HepG2 (cell line): ENCODE measurements around the gene MGMT. TPM values are rescaled to one million over a fixed set of nuclear protein-coding genes. Genes with fewer than 3 reads are reported as not detected.

Source experiments
- ATAC-seq: fragments of 200-7000 bp; cut with Tn5 transposase; 3 replicates; pipeline ENCODE4 v1.9.1; 2020; ENCODE audit warnings: mild to moderate bottlenecking, moderate library complexity
- BruUV-seq: library from RNA; stranded (reverse); fragments of 400-500 nt; replicated peaks from 2 replicates; lab custom pipeline; 2021; lab: Mats Ljungman, UMichigan
- CTCF ChIA-PET: fragments of 300-600 bp; formaldehyde crosslinking; extraction: SDS; loops from one replicate; lab custom pipeline; 2021; ENCODE audit warnings: low total read pairs, inconsistent platforms, low intra/inter-chr PET ratio; lab: Yijun Ruan, JAX
- POLR2A ChIA-PET: fragments of 350-600 bp; sonication (Branson Sonifier 250); formaldehyde crosslinking; loops from one replicate; lab custom pipeline; 2020; ENCODE audit warnings: antibody characterized with exemption, inconsistent platforms; lab: Yijun Ruan, JAX
- DNase-seq: peaks from one replicate; pipeline ENCODE4 v3.0.0-alpha.2; 2015; ENCODE audit warnings: low spot score
- FAIRE-seq: peaks from 3 replicates; lab custom pipeline; 2011; peaks lifted over from hg19 to GRCh38; lab: Jason Lieb, UNC
- H2AFZ ChIP-seq: one replicate; pipeline ENCODE4 v1.6.1; 2011; ENCODE audit warnings: low read length, inconsistent platforms
- H3K27ac ChIP-seq: fragments of 300-600 bp; 3 replicates; pipeline ENCODE4 v1.8.0; 2011; ENCODE audit warnings: mixed run types, mild to moderate bottlenecking, mixed read lengths, low read length, inconsistent platforms; ENCODE audit not compliant: insufficient read depth; ENCODE audit errors: extremely low read length
- H3K27me3 ChIP-seq, 2 experiments: fragments of 200-600 bp in 1 of 2; 2 replicates in 1 of 2; 3 replicates in 1 of 2; pipeline versions ENCODE4 v1.6.0 to v1.8.0; 2011; ENCODE audit warnings: low read length in 2 of 2, mild to moderate bottlenecking in 2 of 2, moderate library complexity in 2 of 2, inconsistent platforms in 1 of 2; ENCODE audit not compliant: insufficient read depth in 2 of 2, control insufficient read depth in 1 of 2
- H3K36me3 ChIP-seq, 2 experiments: fragments of 200-600 bp in 1 of 2; replicated peaks in 1 of 2; 2 replicates in 1 of 2; 3 replicates in 1 of 2; pipeline versions ENCODE4 v1.5.1 to v1.8.0; 2011; ENCODE audit warnings: low read length in 2 of 2, inconsistent platforms in 1 of 2; ENCODE audit not compliant: insufficient read depth in 2 of 2, control insufficient read depth in 1 of 2
- H3K4me1 ChIP-seq: 2 replicates; pipeline ENCODE4 v1.5.1; 2012; ENCODE audit warnings: low read length, inconsistent platforms; ENCODE audit not compliant: insufficient read depth
- H3K4me2 ChIP-seq: 2 replicates; pipeline ENCODE4 v1.6.0; 2011; ENCODE audit warnings: low read depth, low read length, inconsistent platforms
- H3K4me3 ChIP-seq, 3 experiments: fragments of 200-600 bp in 1 of 3; sonication (generic), shearing (Covaris generic) in 1 of 3; replicated peaks in 1 of 3; 2 replicates each; pipeline ENCODE4 v1.5.1; 2011 to 2016; ENCODE audit warnings: low read length in 3 of 3, inconsistent platforms in 2 of 3, low read depth in 2 of 3, mild to moderate bottlenecking in 2 of 3, control low read depth in 1 of 3, mixed read lengths in 1 of 3; ENCODE audit not compliant: insufficient read depth in 1 of 3
- H3K79me2 ChIP-seq: one replicate; pipeline ENCODE4 v1.6.1; 2011; ENCODE audit warnings: low read length, inconsistent platforms; ENCODE audit not compliant: insufficient read depth
- H3K9ac ChIP-seq: 2 replicates; pipeline ENCODE4 v1.6.0; 2011; ENCODE audit warnings: mild to moderate bottlenecking, low read depth, low read length, inconsistent platforms; ENCODE audit not compliant: insufficient read depth
- H3K9me3 ChIP-seq: 2 replicates; pipeline ENCODE4 v1.5.1; 2012; ENCODE audit warnings: mild to moderate bottlenecking, low read length
- H4K20me1 ChIP-seq: 2 replicates; pipeline ENCODE4 v1.6.0; 2011; ENCODE audit warnings: inconsistent platforms, mild to moderate bottlenecking, low read length, moderate library complexity; ENCODE audit not compliant: insufficient read depth
- SKI ChIP-seq: fragments of 450-650 bp; IDR thresholded peaks from one replicate; pipeline ENCODE4 v1.6.1; 2018; ENCODE audit warnings: mild to moderate bottlenecking; ENCODE audit not compliant: partially characterized antibody
- STAG1 ChIP-seq: sonication (generic); formaldehyde crosslinking; IDR thresholded peaks from 2 replicates; pipeline ENCODE4 v1.4.0; 2020; ENCODE audit warnings: missing genetic modification reagents
- TSC22D2 ChIP-seq: sonication (generic); formaldehyde crosslinking; IDR thresholded peaks from 2 replicates; pipeline ENCODE4 v1.5.1; 2020; ENCODE audit warnings: missing genetic modification reagents, mild to moderate bottlenecking, borderline replicate concordance
- ZUFSP ChIP-seq: sonication (generic); formaldehyde crosslinking; IDR thresholded peaks from 2 replicates; pipeline ENCODE4 v1.9.0; 2021; ENCODE audit warnings: missing genetic modification reagents, mild to moderate bottlenecking, borderline replicate concordance
- WGBS: methylation state at CpG from one replicate; pipeline ENCODE4 v1.1.6; 2017; ENCODE audit warnings: low lambda C conversion rate; 5-methylcytosine and 5-hydroxymethylcytosine counted together
- in situ Hi-C: cut with HindIII; loops from 2 replicates; pipeline ENCODE4 v1.10.0; 2017; ENCODE audit warnings: low pct_unique_long_range_greater_than_20kb; ENCODE audit not compliant: extremely low pct_ligation_motif_present
- intact Hi-C: fragments of 100-400 bp; cut with micrococcal nuclease; formaldehyde crosslinking; loops from one replicate; pipeline ENCODE4 v1.10.0; 2022; ENCODE audit not compliant: unreplicated experiment
- polyA plus RNA-seq, 8 experiments: library from polyadenylated mRNA; depleted of rRNA in 3 of 8; stranded (reverse) in 7 of 8; unstranded in 1 of 8; fragments of >200 nt; fragmentation: Illumina TruSeq in 4 of 8; extraction: Trizol in 4 of 8; gene quantifications; 2 replicates each; pipeline versions ENCODE4 v1.2.1 to v1.2.3, GENCODE V29; 2011 to 2016; ENCODE audit warnings: low read depth in 4 of 8, missing spikeins in 1 of 8, mixed read lengths in 1 of 8; ENCODE audit not compliant: insufficient read depth in 1 of 8
- total RNA-seq, 5 experiments: library from RNA; depleted of rRNA; stranded (reverse); fragments of >200 nt; fragmentation: Illumina TruSeq; extraction: Trizol; gene quantifications; 2 replicates each; pipeline ENCODE4 v1.2.3, GENCODE V29; 2016; ENCODE audit warnings: low read depth in 1 of 5
- TF ChIP-seq, protein P1 (sequence below): sonication (generic); formaldehyde crosslinking; IDR thresholded peaks from 2 replicates; pipeline ENCODE4 v1.8.0; 2022; ENCODE audit warnings: low read depth, missing genetic modification reagents
- TF ChIP-seq, protein P2 (sequence below): sonication (generic); formaldehyde crosslinking; IDR thresholded peaks from 2 replicates; pipeline ENCODE4 v1.5.0; 2020; ENCODE audit warnings: mild to moderate bottlenecking, missing genetic modification reagents, moderate library complexity

MGMT gene
- total and polyA plus RNA-seq, 2 of the 13 experiments (the other 11 are each of a cell fraction or from before 2014, with no cell fraction given), result 12.0 to 19.5 TPM

GRCh38 chr10:129767751-129768150, 300.7 kb downstream of the MGMT start:
- WGBS, result 87% methylated on average over 8 of the region's 10 CpGs
- Histone ChIP-seq H3K4me2 (no peak overlapping the region), H3K79me2 (no peaks in the 10 kb centered on the region), H3K36me3 (no peaks in the 10 kb centered on the region), H3K4me1 (no peaks in the 10 kb centered on the region), H3K9me3 (no peaks in the 10 kb centered on the region), H2AFZ (no peak overlapping the region), H3K4me3 (no peak overlapping the region), H3K27me3 (no peaks in the 10 kb centered on the region), H4K20me1 (no peaks in the 10 kb centered on the region), H3K9ac (no peak overlapping the region), H3K27ac (no peak overlapping the region)
- DNase-seq, result no peak
- CTCF ChIA-PET, result no interaction called here
- BruUV-seq, result no TSS peak
- ATAC-seq, result no peak
- POLR2A ChIA-PET, result no interaction called here
- TF ChIP-seq ZUFSP (CRISPR knock-in tag), result no peak
- in situ Hi-C loops, result no loop called here
- no peak for FAIRE-seq
- intact Hi-C loops, result no loop called here

DNA sequence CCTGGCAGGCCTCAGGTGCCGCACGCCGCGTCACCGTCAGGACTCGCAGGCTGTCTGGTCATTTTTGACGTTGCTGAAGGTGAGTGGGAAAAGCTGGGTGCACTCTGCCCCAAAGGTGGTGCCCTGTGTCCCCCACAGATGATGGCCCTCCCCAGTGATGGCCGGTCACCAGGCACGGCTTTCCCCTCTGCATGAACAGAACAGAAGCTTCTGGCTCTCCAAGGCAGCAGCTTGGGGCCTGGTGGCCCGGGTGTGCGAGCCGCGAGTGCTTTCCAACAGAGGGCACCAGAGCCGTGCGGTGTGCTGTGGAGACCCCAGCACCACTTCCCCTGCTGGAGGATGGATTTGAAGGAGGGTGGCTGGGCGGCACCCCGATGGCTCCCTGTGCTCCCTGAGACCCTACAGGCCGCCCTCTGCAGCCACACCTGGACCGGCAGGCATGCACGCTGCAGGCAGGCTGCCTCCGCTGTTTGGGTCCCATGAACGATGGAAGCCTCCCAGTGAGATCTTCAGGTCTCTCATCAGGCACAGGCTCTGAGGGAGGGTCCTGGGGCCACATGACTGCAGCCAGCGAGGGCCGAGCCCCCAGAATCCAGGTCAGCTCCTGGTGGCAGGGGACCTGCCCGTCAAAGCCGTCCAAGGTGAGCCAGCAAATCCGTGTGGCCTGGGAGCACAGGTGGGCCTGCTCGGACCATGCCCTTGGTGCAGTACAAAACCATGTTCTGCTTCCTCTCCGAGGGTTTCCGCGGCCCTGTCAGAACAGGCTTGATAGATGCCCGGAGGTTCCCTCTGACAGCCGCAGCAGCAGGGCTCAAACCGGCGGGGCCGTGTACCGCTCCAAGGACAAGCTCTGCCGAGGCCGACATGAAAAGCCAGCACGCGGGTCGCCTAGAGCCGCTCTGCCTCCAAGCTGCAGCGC, 301.7 kb downstream of the MGMT start:
- FAIRE-seq (no peak), DNase-seq (no peak), ATAC-seq (peak; percentile 41)
- intact Hi-C loops (no loop called here), in situ Hi-C loops (no loop called here)
- H3K4me1 ChIP-seq, result no peaks in the 10 kb centered on the region
- H4K20me1 ChIP-seq, result no peaks in the 10 kb centered on the region
- no peak overlapping the region for H3K9ac ChIP-seq
- CTCF ChIA-PET, result no interaction called here
- TF ChIP-seq STAG1 (CRISPR knock-in tag) (peak; percentile 20; the same call in 1 of the 2 replicates), SKI (no peak), TSC22D2 (CRISPR knock-in tag) (no peak)
- TF ChIP-seq, protein P1, sequence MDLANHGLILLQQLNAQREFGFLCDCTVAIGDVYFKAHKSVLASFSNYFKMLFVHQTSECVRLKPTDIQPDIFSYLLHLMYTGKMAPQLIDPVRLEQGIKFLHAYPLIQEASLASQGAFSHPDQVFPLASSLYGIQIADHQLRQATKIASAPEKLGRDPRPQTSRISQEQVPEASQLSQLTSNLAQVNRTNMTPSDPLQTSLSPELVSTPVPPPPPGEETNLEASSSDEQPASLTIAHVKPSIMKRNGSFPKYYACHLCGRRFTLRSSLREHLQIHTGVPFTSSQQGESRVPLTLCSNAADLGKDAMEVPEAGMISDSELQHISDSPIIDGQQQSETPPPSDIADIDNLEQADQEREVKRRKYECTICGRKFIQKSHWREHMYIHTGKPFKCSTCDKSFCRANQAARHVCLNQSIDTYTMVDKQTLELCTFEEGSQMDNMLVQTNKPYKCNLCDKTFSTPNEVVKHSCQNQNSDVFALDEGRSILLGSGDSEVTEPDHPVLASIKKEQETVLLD (CRISPR knock-in tag), result no peak
- TF ChIP-seq, protein P2, sequence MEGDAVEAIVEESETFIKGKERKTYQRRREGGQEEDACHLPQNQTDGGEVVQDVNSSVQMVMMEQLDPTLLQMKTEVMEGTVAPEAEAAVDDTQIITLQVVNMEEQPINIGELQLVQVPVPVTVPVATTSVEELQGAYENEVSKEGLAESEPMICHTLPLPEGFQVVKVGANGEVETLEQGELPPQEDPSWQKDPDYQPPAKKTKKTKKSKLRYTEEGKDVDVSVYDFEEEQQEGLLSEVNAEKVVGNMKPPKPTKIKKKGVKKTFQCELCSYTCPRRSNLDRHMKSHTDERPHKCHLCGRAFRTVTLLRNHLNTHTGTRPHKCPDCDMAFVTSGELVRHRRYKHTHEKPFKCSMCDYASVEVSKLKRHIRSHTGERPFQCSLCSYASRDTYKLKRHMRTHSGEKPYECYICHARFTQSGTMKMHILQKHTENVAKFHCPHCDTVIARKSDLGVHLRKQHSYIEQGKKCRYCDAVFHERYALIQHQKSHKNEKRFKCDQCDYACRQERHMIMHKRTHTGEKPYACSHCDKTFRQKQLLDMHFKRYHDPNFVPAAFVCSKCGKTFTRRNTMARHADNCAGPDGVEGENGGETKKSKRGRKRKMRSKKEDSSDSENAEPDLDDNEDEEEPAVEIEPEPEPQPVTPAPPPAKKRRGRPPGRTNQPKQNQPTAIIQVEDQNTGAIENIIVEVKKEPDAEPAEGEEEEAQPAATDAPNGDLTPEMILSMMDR (CRISPR knock-in tag), result 0 out of 2 replicates have a peak, but pooled peaks have one; percentile 20
- H3K9me3 ChIP-seq, result no peaks in the 10 kb centered on the region
- no peak overlapping the region for H3K4me3 ChIP-seq
- POLR2A ChIA-PET, result no interaction called here
- no peaks in the 10 kb centered on the region for H3K36me3 ChIP-seq
- no peaks in the 10 kb centered on the region for H3K27me3 ChIP-seq
- H2AFZ ChIP-seq, result no peak overlapping the region
- WGBS, result 93% methylated on average over 27 of the region's 44 CpGs
- H3K79me2 ChIP-seq, result no peaks in the 10 kb centered on the region
- no TSS peak for BruUV-seq
- no peak overlapping the region for H3K27ac ChIP-seq
- H3K4me2 ChIP-seq, result no peak overlapping the region
